Adipose tissue (tissue), 3 donors: ENCODE results near the gene MKX. TPM values are rescaled to one million over a fixed set of nuclear protein-coding genes. Genes with fewer than 3 reads are reported as not detected.
"Not testable (repeated sequence)": the region's sequence is repeated elsewhere in the genome, so short reads cannot be mapped to it uniquely, and the experiment has no call there.

Source experiments
- H3K27ac ChIP-seq: one replicate; pipeline ENCODE4 v1.5.1; 2013; ENCODE audit warnings: low read depth, low read length
- WGBS, 3 donors: extraction: QIAGEN DNeasy Blood & Tissue Kit; methylation state at CpG; one replicate each; pipeline ENCODE4 v1.1.7; 2013; 5-methylcytosine and 5-hydroxymethylcytosine counted together
- polyA plus RNA-seq, 3 donors: library from polyadenylated mRNA; stranded (reverse); fragments of 200-250 nt; gene quantifications; one replicate each; pipeline ENCODE4 v1.2.3, GENCODE V29; 2013
- donor health status: healthy with polysubstance abuse.
- donor health status: Bipolar disorder and iron deficiency.
- donor health status: healthy.

Gene MKX
- polyA plus RNA-seq, 3 donors: 0.15 to 1.5 (median 1.2) TPM

DNA sequence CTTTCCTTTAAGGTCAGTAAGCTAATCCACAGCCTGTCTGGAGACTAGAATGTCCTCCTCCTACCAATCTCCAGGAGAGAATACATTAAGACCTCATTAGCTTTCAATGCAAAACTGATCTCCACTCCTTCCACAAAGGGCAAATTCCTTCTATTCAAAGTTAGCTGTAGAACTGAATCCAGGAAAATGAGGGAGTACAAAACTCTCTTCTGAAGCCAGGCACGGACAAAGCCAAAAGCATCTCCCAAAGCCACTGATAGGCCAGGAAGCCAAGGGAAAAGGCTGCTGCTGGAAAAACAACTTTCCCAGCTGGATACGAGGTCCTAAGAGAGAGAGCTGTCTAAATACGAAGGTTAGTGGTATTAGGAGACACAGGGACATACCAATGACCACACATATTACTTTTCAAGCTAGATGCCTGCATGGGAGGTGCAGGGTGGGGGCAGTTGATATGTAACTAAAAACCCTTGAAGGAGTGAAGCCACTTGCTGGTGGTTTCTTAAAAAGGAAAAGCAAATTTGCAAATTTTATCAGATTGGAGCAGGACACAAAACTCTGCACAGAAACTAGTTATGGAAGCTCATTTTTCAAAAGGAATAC is 43.6 kb downstream of the MKX start:
- 43 to 55% (median 48%) methylated on average over 3 of the region's 3 CpGs for WGBS, 3 donors
- H3K27ac ChIP-seq: no peak overlapping the region

DNA sequence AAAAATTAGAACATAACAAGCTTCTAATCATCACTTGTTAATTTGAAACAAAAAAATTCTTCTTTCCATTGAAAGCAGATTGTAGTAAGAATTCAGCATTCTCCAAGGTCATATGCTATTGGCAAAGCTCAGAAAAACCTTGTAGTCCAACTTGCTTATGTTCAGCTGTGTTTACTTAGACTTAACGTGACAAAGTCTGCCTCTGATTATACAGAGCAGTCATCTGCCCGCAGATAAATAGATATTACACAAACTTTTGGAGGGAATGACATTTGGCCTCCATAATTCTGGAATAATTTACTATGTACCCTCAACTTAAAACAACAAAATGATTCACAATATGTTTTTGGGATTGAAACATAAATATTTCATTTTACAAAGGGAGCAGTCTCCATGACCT is 45.8 kb downstream of the MKX start:
- H3K27ac ChIP-seq: no peak overlapping the region
- WGBS, 3 donors: 9 to 36% (median 24%) methylated on average over 2 of the region's 2 CpGs

DNA sequence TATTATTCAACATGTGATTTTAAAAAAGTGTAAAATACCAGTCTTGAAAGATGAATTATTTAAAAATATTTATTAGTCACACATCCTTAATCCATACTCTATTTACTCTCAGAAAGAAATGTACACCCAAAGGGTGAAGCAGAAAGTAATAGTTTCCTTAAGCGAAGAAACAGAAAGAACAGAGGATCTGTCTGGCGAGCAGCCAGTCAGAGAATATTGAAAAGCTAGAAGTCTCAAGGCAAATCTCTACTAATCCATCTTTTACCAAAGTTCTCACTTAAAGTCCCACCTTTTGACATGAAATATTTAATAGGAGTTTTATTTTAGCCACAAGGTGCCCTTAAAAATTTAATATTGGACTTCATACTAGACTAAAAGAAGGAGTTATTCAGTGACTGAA is 46.7 kb downstream of the MKX start:
- no peak overlapping the region for H3K27ac ChIP-seq
- 90 to 99% (median 92%) methylated on average over 2 of the region's 2 CpGs for WGBS, 3 donors

DNA sequence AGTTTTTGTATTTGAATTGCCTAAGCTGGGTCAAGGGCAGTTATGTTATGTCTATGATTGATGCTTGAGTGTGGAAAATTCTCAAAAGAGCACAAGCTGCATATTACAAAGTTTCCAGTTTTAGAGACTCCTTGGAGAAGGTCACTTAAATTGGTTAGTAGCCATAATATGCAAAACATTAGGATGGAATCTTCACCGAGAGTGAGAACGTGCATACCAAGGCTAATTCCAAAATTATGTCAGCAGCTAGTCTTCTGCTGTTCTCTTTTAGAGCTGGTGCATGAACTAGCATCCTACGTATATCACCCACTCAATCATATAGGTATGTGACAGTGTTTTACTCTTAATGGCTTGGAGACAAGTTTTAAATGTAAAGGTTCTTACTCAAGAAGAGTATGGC is 49.2 kb downstream of the MKX start:
- WGBS, 3 donors: 75 to 80% (median 79%) methylated on average over 3 of the region's 3 CpGs
- no peak overlapping the region for H3K27ac ChIP-seq

DNA sequence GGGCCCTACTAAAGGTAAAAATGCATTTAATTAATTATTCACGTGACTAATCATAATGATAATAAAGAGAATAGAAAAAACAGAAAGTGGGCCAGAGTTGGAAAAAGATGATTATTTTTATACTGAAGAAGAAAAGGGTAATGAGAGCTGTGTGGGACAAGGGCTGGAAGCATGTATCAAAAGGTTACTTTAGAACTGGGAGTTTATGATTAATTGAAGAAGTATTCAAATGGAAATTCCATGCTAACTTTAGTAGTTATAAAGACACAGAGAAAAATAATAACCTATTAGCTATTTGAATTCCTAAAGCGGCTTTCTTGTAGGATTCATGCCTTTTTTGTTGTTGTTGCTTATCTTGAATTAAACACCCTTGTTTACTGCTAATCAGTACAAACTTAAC is 49.9 kb downstream of the MKX start:
- H3K27ac ChIP-seq: no peak overlapping the region
- WGBS, 3 donors: 72 to 80% (median 78%) methylated on average over 2 of the region's 2 CpGs

DNA sequence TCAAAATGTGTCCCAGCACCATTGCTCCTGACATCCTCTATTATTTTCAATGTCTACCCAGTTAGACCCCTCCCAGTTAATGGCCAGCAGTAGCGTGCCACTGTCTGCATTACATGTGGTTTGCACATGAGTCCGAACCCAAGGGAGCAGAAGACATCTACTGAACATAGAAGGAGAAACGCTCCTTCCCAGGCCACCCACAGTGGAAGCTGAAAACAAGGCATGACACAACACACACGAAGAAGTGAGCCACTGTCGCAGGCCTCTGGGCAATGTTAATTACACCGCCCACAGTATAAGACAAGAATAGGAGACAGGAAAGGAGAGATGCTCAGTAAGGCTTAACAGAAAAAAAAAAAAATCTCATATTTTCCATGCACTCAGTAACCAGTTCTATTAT is 50.5 kb downstream of the MKX start:
- WGBS, 3 donors: 85 to 90% (median 87%) methylated on average over 6 of the region's 6 CpGs
- no peak overlapping the region for H3K27ac ChIP-seq

DNA sequence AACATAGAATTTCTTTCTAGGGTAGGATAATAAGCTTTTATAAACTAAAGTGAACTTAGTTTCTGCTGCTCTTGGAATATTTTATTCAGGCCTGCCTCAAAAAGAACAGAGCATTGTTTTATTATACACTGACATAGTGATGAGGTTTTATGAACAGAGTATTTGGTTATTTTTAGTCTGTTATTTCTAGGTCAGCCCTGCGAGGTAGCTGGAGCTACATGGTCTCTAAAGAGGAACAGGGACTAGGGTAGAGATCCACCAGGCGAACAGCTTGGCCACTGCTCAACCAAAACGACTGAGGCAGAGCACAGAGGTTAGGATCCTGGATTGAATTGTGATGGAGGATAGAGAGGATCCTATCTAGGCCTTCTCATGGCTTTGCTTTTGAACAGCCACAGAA is 53.0 kb downstream of the MKX start:
- no peak overlapping the region for H3K27ac ChIP-seq
- 74 to 79% (median 77%) methylated on average over 3 of the region's 3 CpGs for WGBS, 3 donors

DNA sequence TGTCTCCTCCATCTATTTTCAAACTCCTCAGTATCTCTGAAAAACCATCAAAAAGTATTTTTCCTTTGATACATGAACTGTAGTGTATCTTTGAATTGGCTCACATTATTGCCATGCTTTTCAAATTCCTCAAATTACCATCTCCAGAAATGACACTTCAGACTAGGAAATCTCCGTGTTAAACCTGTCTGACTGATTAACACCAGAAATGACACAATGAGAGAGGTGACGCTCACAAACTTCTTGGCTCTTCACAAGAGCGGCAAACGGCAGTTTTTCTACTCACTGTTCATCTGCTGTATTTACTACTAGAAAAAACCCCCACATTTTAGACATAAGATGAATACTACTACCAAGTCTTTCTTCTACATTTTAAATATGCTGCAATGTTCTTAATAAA is 56.6 kb downstream of the MKX start:
- H3K27ac ChIP-seq: no peak overlapping the region
- WGBS, 3 donors: 78 to 90% (median 90%) methylated on average over 4 of the region's 4 CpGs

DNA sequence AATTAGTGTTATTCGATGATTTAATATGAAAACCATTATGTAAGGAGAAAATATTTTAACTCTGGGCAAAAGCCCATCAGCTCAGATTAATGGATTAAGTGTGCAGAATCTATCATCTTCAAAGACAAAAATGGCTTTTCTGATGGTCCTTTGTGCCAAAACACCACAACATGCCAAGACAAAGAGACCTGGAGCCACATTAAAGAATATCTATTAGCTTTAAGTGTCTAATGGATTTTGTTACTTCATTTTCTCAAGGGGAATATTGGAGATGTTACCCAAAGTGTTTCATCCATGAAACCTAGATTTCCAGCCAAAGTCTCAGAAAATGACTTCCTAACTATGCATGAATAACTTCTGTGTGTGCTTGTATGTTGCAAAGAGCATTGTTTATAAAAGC is 57.3 kb downstream of the MKX start:
- WGBS, 3 donors: 63 to 78% (median 77%) methylated on average over 1 of the region's 1 CpG
- no peak overlapping the region for H3K27ac ChIP-seq

DNA sequence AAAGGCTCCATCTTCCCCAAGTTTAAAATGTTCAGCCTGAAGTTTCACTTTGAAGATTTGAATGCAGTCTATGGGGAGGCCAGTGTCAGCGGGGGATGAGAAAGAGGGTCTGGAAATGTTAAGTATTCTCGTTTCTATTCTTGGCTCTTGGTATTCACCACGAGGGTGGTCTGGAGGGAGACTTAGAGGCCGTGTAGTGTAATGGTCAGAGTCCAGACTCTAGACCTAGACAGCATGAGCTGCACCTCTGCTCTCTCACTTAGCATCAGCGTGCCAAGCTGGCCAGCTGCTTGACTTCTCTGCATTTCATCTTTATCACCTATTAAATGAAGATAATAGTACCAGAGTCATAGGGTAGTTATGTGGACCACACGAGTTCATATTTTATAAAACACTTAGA is 57.9 kb downstream of the MKX start:
- WGBS, 3 donors: 51 to 55% (median 54%) methylated on average over 6 of the region's 6 CpGs
- no peak overlapping the region for H3K27ac ChIP-seq

DNA sequence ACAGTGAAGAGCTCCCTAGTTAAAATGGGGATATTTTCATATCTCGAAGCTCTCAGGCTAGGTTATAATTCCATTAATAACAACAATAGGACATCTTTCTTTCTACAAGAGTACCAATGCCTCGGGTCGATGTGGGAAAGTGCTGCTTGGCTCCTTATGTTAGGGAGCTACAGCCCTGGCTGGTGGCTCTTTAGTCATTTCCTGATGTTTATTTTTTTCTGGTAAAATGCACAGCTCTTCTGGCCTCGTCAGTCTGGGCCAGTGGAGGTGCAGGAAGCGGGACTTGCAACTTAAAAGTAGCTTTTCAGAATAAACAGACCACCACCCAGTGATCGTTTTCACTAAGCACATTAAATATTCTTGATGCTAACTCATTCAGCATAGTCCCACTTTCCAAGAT is 58.3 kb downstream of the MKX start:
- 51 to 57% (median 57%) methylated on average over 6 of the region's 6 CpGs for WGBS, 3 donors
- no peak overlapping the region for H3K27ac ChIP-seq

DNA sequence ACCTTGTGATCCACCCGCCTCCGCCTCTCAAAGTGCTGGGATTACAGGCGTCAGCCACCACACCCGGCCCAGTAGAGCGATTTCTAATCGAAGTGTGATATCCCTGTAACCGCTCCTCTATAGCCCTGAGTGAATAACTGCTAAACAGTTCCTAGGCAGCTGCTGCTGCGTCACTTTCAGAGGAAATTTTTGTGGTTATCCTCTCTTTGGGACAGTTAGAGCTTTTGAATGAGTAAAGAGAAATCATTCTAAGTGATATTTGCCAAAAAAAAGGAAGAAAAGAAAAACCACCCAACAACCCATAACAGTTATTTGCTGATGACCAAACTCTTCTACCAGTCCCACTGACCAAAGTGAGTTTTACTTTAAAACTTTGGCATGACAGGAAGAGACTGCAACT is 59.9 kb downstream of the MKX start:
- no peak overlapping the region for H3K27ac ChIP-seq
- WGBS, 3 donors: 81 to 84% (median 81%) methylated on average over 8 of the region's 8 CpGs

DNA sequence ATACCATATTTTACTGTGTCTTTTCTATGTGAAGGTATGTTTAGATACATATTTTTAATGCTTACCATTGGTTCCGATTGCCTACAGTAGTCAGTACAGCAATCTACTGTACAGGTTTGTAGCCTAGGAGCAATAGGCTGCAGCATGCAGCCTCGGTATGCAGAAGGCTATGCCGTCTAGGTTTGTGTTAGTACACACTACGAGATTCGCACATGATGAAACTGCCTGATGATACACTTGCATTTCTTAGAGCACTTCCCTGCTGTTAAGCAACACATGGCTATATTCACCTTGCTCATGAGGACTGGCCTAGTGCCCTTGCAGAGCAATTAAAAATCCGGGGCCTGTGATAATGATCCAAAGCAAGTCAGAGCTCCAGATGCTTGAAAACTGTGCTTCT is 62.4 kb downstream of the MKX start:
- 67 to 86% (median 82%) methylated on average over 6 of the region's 6 CpGs for WGBS, 3 donors
- no peak overlapping the region for H3K27ac ChIP-seq

DNA sequence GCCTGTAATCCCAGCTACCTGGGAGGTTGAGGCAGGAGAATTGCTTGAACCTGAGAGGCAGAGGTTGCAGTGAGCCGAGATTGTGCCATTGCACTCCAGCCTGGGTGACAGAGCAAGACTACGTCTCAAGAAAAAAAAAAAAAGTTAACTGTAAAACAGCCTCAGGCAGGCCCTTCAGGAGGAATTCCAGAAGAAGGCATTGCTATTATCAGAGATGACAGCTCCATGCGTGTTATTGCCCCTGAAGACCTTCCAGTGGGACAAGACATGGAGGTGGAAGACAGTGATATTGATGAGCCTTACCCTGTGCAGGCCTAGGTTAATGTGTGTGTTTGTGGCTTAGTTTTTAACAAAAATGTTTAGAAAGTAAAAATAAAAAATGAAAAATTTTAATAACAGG is 63.8 kb downstream of the MKX start:
- not testable (repeated sequence) for H3K27ac ChIP-seq
- 81 to 91% (median 87%) methylated on average over 3 of the region's 3 CpGs for WGBS, 3 donors

DNA sequence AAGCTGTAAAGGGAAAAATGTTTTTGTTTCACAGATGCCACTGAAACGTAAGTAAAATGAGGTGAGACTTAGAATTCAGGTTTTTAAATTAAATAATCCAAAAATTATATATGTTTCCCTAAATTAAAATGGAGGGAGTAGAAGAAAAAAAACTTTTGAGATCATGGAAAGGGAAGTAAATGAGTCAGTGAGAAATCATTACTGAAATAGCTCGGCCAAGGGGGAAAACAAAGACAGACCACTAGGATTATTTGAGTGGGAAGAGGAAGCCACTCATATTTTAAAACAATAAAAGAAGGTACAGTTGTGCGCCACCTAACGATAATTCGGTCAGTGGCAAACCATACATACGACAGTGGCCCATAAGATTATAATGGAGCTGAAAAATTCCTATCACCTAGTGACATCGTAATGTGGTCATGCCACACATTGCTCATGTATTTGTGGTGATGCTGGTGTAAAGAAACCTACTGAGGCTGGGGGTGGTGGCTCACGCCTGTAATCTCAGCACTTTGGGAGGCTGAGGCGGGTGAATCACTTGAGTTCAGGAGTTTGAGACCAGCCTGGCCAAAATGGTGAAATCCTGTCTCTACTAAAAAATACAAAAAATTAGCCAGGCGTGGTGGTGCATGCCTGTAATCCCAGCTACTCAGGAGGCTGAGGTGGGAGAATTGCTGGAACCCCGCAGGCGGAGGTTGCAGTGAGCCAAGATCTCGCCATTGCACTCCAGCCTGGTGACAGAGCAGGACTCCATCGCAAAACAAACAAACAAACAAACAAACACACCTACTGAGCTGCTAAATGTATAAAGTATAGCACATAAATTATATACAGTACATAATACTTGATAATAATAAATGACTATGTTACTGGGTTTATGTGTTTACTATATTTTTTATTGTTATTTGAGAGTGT is 64.7 kb downstream of the MKX start:
- 83 to 87% (median 86%) methylated on average over 14 of the region's 14 CpGs for WGBS, 3 donors
- no peak overlapping the region for H3K27ac ChIP-seq

DNA sequence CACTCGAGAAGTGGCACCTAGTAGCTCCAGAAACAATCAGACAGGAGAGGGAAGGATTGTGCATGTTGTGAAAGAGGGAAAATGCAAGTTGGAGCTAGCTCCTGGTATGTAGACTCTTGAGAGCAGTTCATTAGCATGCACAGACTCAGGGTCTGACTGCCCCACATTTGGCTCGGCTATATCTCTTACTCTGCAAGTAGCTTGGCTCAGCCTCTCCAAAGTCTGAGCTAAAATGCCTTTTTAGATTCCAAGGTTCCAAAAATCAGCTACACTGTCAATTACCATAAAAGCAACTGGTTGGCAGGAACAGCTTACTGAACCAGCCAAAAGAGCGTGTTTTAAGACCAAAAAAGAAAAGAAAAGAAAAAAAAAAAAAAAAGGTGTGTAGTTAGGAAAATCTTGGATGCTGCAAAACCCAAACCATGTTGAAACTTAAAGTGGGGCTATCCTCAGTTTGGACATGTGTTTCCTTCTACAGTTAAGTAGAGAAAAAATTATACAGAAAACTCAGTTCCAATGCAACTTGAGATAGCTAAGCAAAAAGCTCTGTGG is 65.5 kb downstream of the MKX start:
- WGBS, 3 donors: 36 to 47% (median 43%) methylated on average over 3 of the region's 3 CpGs
- H3K27ac ChIP-seq: no peak overlapping the region

DNA sequence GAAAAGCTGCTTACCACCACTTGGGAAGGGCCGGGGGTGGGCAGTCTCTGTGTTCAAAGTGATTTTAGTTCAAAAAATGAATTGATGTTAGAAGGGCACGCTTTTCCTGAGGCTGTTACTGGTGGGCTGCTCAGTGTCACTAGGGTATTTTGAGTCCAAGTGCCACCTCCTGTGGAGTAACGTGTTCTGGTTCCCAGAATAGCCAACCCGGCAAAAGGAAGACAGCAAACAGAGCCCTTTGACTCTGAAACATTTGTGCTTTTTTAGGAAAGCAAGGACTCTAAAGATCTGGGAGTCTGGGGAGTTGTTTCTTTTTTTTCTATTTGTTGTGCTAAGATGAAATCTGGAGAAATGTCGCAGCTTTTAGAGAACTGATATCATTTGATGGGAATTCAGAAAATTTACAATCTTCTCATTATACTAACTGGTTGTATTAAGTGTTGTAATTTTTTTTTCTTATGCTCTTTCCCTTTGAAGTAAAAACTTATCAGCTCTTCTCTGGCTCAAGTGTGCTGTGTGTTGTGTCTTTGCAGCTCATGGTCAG is 66.2 kb downstream of the MKX start:
- WGBS, 3 donors: 44 to 56% (median 54%) methylated on average over 5 of the region's 5 CpGs
- H3K27ac ChIP-seq: no peak overlapping the region

DNA sequence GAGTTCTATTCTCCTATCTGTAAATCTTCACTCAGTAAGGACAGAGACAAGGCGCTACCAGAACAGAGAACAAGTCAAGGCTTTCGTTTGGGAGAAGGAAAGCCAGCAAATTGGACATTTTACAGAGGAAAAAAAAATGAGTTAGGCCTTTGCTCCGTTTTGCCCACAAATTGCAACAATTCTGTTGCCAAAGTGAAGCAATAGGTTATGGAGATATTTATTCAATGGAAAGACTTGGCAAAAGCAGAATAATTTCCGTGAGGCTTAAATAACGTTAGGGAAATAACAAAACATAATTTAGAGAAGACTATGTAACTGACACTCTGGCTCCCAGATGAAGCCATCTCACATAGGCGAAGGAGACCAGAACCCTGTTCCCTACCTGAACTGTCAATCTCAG is 67.5 kb downstream of the MKX start:
- 46 to 62% (median 50%) methylated on average over 6 of the region's 6 CpGs for WGBS, 3 donors
- H3K27ac ChIP-seq: no peak overlapping the region

DNA sequence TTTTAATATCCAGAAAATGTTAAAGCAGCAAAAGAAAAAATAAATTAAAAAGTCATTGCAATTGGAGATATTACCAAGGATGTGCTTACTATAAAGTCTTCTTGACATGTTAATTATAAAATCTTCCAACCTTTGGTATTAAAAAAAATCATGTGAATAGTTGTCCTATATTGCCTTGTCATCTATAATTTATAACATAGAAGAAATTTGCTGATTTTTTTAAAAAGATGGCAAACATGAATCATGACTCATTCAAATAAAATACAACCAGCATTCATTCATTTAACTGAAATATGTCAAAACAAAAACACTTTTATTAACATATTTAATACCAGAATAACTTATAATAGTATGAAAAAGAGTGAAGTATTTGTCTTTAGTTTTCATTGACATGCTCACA is 72.6 kb downstream of the MKX start:
- no peak overlapping the region for H3K27ac ChIP-seq

DNA sequence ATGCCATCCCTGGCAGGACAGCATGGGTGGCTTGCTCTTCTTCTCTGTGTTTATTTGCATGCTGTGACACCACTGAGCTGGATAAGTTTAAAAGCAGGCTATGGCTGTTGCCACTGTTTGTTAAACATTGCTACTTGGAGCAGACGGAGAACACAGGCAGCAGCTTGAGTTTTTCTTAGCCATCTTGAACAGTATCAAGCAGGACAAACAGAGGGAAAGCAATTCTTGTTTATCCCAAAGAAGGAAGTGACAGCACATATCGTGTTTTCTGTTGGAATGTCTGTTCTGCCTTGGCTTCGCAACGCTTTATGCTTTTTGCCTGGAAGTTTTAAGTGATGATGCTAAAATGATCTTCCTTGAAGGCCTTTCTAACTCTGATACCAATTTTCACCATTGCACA is 73.8 kb downstream of the MKX start:
- WGBS, 3 donors: 76 to 83% (median 81%) methylated on average over 4 of the region's 4 CpGs

More for the DNA sequence above, 73.8 kb downstream of the MKX start:
- H3K27ac ChIP-seq: no peak overlapping the region
